Panc1 (cell line): ENCODE measurements around the gene PCCA. TPM values are rescaled to one million over a fixed set of nuclear protein-coding genes. Genes with fewer than 3 reads are reported as not detected.
"Not testable (repeated sequence)": the region's sequence is repeated elsewhere in the genome, so short reads cannot be mapped to it uniquely, and the experiment has no call there.

Experiments
- ATAC-seq: fragments of 200-7000 bp; cut with Tn5 transposase; 2 replicates; pipeline ENCODE4 v1.9.1; 2020; ENCODE audit warnings: mild to moderate bottlenecking, moderate library complexity
- BruUV-seq: library from RNA; stranded (reverse); fragments of 400-500 nt; replicated peaks from 2 replicates; lab custom pipeline; 2021; lab: Mats Ljungman, UMichigan
- CTCF ChIA-PET: fragments of 300-600 bp; sonication (Branson Sonifier 250); formaldehyde crosslinking; loops from one replicate; lab custom pipeline; 2022; ENCODE audit warnings: antibody characterized with exemption; lab: Charles Lee
- POLR2A ChIA-PET: fragments of 300-600 bp; sonication (Branson Sonifier 250); formaldehyde crosslinking; loops from one replicate; lab custom pipeline; 2022; ENCODE audit warnings: antibody characterized with exemption; lab: Charles Lee
- DNase-seq: peaks from one replicate; pipeline ENCODE4 v3.0.0-alpha.2; 2010; ENCODE audit warnings: low read depth, low spot score
- H3K27ac ChIP-seq: 2 replicates; pipeline ENCODE4 v1.5.1; 2011; ENCODE audit warnings: mild to moderate bottlenecking, low read length, inconsistent platforms
- H3K27me3 ChIP-seq: fragments of 200-500 bp; sonication (Bioruptor generic); 2 replicates; pipeline ENCODE4 v1.6.0; 2014; ENCODE audit warnings: low read length, inconsistent platforms; ENCODE audit not compliant: control insufficient read depth, insufficient read depth
- H3K36me3 ChIP-seq: fragments of 200-500 bp; sonication (Bioruptor generic); 2 replicates; pipeline ENCODE4 v1.5.1; 2014; ENCODE audit warnings: inconsistent platforms, mild to moderate bottlenecking, low read length, moderate library complexity; ENCODE audit not compliant: control insufficient read depth, insufficient read depth
- H3K4me1 ChIP-seq: 2 replicates; pipeline ENCODE4 v1.5.1; 2011; ENCODE audit warnings: inconsistent platforms, mild to moderate bottlenecking, low read length, moderate library complexity; ENCODE audit not compliant: control insufficient read depth, insufficient read depth
- H3K4me3 ChIP-seq, 2 experiments: 2 replicates each; pipeline ENCODE4 v1.5.1; 2011 to 2012; ENCODE audit warnings: low read depth in 2 of 2, low read length in 2 of 2, mild to moderate bottlenecking in 2 of 2, inconsistent platforms in 1 of 2, moderate library complexity in 1 of 2
- H3K9me3 ChIP-seq: fragments of 200-500 bp; sonication (Bioruptor generic); 2 replicates; pipeline ENCODE4 v1.5.1; 2014; ENCODE audit warnings: low read depth, mild to moderate bottlenecking, inconsistent platforms, low read length, moderate library complexity; ENCODE audit not compliant: control insufficient read depth, insufficient read depth
- POLR2AphosphoS5 ChIP-seq: IDR thresholded peaks from 2 replicates; pipeline ENCODE4 v1.6.1; 2012; ENCODE audit warnings: mild to moderate bottlenecking, low read depth, low read length, moderate library complexity
- REST ChIP-seq, 2 experiments: IDR thresholded peaks; 2 replicates each; pipeline ENCODE4 v1.6.1; 2011 to 2012; ENCODE audit warnings: low read depth in 2 of 2, control low read depth in 1 of 2, low read length in 1 of 2, mild to moderate bottlenecking in 1 of 2, moderate library complexity in 1 of 2; ENCODE audit not compliant: insufficient read depth in 1 of 2
- SIN3A ChIP-seq: IDR thresholded peaks from 2 replicates; pipeline ENCODE4 v1.6.1; 2012; ENCODE audit warnings: low read depth, mild to moderate bottlenecking, low read length, moderate library complexity, borderline replicate concordance; ENCODE audit not compliant: insufficient read depth
- TCF7L2 ChIP-seq: IDR thresholded peaks from 2 replicates; pipeline ENCODE4 v1.6.1; 2011; ENCODE audit warnings: mild to moderate bottlenecking, low read depth, low read length, inconsistent platforms
- in situ Hi-C: cut with HindIII; loops from 2 replicates; pipeline ENCODE4 v1.10.0; 2016; ENCODE audit warnings: low sequenced_read_pairs, low pct_unique_long_range_greater_than_20kb
- intact Hi-C: fragments of 100-400 bp; cut with micrococcal nuclease; formaldehyde crosslinking; loops from one replicate; pipeline ENCODE4 v1.10.0; 2022; ENCODE audit not compliant: unreplicated experiment
- total RNA-seq: library from RNA; stranded (reverse); gene quantifications from one replicate; pipeline ENCODE4 v1.2.1, GENCODE V29; 2021; ENCODE audit not compliant: unreplicated experiment
- TF ChIP-seq, protein P1 (sequence below): fragments of 450-650 bp; IDR thresholded peaks from 2 replicates; pipeline ENCODE4 v1.5.1; 2017; ENCODE audit warnings: mild to moderate bottlenecking

PCCA gene
- total RNA-seq, 1 experiment from 2014 or later: 14.7 TPM

DNA sequence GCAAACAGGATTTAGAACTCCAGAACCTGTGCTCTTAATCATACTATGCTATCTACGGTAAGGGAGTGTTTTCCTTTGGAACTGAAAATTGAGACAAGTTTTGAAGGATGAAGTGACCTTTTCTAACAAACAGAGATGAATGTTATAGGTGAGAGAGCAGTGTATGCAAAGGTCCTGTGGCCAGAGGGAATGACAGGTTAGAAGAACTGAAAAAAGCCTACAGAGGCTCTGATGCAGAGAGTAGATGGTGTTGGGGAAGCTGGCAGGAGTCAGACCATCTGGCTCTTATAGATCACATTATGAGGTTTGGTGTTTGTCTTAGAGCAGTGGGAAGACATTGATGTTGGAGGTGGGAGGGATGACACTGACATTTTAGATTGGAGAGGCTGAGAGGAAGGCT, 2.0 kb downstream of the PCCA start:
- Histone ChIP-seq H3K4me3 (peak overlapping the region; percentile 16 to 82; a peak in 3 of 4 replicates), H3K27me3 (no peaks in the 10 kb centered on the region), H3K27ac (no peak overlapping the region), H3K9me3 (no peaks in the 10 kb centered on the region), H3K36me3 (peaks cover 3% of the 10 kb centered on the region; the same call in 1 of the 2 replicates), H3K4me1 (peaks cover 5% of the 10 kb centered on the region)
- intact Hi-C loops (no loop called here), in situ Hi-C loops (no loop called here)
- no peak for TF ChIP-seq POLR2AphosphoS5
- TF ChIP-seq TCF7L2: no peak
- no peak for TF ChIP-seq SIN3A
- TF ChIP-seq, protein P1, sequence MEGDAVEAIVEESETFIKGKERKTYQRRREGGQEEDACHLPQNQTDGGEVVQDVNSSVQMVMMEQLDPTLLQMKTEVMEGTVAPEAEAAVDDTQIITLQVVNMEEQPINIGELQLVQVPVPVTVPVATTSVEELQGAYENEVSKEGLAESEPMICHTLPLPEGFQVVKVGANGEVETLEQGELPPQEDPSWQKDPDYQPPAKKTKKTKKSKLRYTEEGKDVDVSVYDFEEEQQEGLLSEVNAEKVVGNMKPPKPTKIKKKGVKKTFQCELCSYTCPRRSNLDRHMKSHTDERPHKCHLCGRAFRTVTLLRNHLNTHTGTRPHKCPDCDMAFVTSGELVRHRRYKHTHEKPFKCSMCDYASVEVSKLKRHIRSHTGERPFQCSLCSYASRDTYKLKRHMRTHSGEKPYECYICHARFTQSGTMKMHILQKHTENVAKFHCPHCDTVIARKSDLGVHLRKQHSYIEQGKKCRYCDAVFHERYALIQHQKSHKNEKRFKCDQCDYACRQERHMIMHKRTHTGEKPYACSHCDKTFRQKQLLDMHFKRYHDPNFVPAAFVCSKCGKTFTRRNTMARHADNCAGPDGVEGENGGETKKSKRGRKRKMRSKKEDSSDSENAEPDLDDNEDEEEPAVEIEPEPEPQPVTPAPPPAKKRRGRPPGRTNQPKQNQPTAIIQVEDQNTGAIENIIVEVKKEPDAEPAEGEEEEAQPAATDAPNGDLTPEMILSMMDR: no peak
- TF ChIP-seq REST (IDR thresholded peaks at IDR 0.05; ENCODE audit: insufficient read depth in 1 of 2, low read depth in 2 of 2, low read length in 1 of 2): no peak
- no TSS peak for BruUV-seq
- ChIA-PET POLR2A (no interaction called here), CTCF (no interaction called here)
- DNase-seq (no peak), ATAC-seq (no peak)

DNA sequence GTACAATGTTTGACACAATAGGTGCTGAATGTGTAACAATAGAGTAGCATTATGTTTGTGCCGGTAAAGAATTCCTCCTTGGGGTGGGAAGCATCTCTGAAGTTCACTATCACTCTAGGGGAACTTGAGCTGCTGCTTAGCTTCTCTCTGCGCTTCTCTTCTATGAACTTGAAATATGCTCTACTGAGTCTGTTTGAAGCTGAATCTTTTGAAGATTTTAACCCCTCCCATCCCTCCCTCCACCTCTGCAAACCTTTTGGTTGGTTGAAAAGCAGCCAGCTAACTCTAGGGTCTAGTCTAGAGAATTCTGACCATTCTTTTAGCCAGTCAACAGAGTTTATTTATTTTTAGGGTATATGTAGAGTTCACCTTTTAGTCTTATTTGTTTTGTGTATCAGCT, 2.5 kb downstream of the PCCA start:
- no peak overlapping the region; a peak in 1 of 4 replicates for H3K4me3 ChIP-seq
- in situ Hi-C loops: no loop called here
- DNase-seq (no peak), ATAC-seq (no peak)
- H3K9me3 ChIP-seq: no peaks in the 10 kb centered on the region
- intact Hi-C loops: no loop called here
- CTCF ChIA-PET: no interaction called here
- TF ChIP-seq, protein P1: no peak
- TF ChIP-seq POLR2AphosphoS5 (no peak), SIN3A (no peak), TCF7L2 (no peak), REST (IDR thresholded peaks at IDR 0.05; ENCODE audit: insufficient read depth in 1 of 2, low read depth in 2 of 2, low read length in 1 of 2) (no peak)
- BruUV-seq: no TSS peak
- no peaks in the 10 kb centered on the region; the same call in 1 of the 2 replicates for H3K36me3 ChIP-seq
- peaks cover 5% of the 10 kb centered on the region for H3K4me1 ChIP-seq
- no peak overlapping the region; the same call in 1 of the 2 replicates for H3K27ac ChIP-seq
- no peaks in the 10 kb centered on the region for H3K27me3 ChIP-seq
- POLR2A ChIA-PET: no interaction called here

GRCh38 chr13:100092273-100092672, 3.4 kb downstream of the PCCA start:
- H3K4me1 ChIP-seq, DNase-seq, intact Hi-C loops, H3K4me3 ChIP-seq, ATAC-seq, H3K36me3 ChIP-seq, POLR2A ChIA-PET, H3K27ac ChIP-seq, in situ Hi-C loops, H3K9me3 ChIP-seq, H3K27me3 ChIP-seq, BruUV-seq: not testable (repeated sequence)
- CTCF ChIA-PET: interaction anchor here (0.7 kb wide), 1 partner anchor 314 kb away, joined by 3 read pairs; no protein-coding TSS in a partner anchor
